ENCODE measurements around the gene HTT-AS.

DNA sequence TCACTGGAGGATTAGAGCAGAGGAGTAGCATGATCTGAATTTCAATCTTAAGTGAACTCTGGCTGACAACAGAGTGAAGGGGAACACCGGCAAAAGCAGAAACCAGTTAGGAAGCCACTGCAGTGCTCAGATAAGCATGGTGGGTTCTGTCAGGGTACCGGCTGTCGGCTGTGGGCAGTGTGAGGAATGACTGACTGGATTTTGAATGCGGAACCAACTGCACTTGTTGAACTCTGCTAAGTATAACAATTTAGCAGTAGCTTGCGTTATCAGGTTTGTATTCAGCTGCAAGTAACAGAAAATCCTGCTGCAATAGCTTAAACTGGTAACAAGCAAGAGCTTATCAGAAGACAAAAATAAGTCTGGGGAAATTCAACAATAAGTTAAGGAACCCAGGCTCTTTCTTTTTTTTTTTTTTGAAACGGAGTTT, 5.4 kb upstream of the HTT-AS start:
- TF ChIP-seq POLR2AphosphoS5 (IDR thresholded peaks at IDR 0.05) (no peak), CTCF (IDR thresholded peaks at IDR 0.05) (no peak), POLR2A (IDR thresholded peaks at IDR 0.05) (no peak), EP300 (IDR thresholded peaks at IDR 0.05) (no peak)

Measured in stomach (tissue), 4 donors.